CD4-positive, alpha-beta T cell treated with Interleukin-6 at 100 ng/mL for 8 hours (primary cell): ENCODE measurements around the gene HOXB4.

Experiments used
- DNase-seq: peaks from one replicate; pipeline ENCODE4 v3.0.0-alpha.2; 2020; ENCODE audit warnings: mixed read lengths, low spot score

The HOXB4 gene

GRCh38 chr17:48577946-48578615 is at the start of gene HOXB4:
HOXB4 (minus strand) TSS chr17:48578350; CDS start chr17:48578319, 31 bp downstream.
- peak; percentile 68 for DNase-seq

GRCh38 chr17:48627118-48627597 is 49.0 kb upstream of the HOXB4 start:
- DNase-seq, result no peak

GRCh38 chr17:48626245-48627117 is 48.3 kb upstream of the HOXB4 start, which contains the start of gene HOXB9:
HOXB9 (minus strand) TSS chr17:48626358; CDS start chr17:48626269, 89 bp downstream.
- no peak for DNase-seq

- DNase-seq, result peak; percentile 19
Observed at GRCh38 chr17:48625495-48626244, 47.5 kb upstream of the HOXB4 start.

- DNase-seq, result no peak
Observed at GRCh38 chr17:48624544-48625494, 46.7 kb upstream of the HOXB4 start.

DNA sequence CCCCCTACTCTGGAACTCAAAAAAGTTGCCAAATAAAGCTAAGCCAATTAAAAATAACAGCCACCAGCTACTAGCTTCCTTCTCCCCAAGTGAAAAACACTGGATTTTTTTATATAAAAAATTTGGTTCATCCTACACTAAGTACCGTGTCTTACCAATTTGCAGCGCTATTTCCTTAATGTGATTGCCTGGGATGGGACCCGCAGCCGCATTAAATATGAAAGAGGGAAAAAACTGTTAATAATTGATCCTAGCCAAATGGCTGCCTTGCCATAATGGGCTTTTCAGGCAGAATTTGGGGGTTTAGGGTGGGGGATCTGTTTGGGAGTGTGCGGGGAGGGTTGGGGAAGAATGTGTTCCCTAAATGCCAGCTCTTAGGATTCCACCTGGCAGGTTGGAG is 46.0 kb upstream of the HOXB4 start:
- DNase-seq, result no peak

GRCh38 chr17:48623583-48623982 is 45.4 kb upstream of the HOXB4 start:
- DNase-seq, result no peak

- DNase-seq, result no peak
Observed at GRCh38 chr17:48622857-48623256, 44.7 kb upstream of the HOXB4 start.

DNA sequence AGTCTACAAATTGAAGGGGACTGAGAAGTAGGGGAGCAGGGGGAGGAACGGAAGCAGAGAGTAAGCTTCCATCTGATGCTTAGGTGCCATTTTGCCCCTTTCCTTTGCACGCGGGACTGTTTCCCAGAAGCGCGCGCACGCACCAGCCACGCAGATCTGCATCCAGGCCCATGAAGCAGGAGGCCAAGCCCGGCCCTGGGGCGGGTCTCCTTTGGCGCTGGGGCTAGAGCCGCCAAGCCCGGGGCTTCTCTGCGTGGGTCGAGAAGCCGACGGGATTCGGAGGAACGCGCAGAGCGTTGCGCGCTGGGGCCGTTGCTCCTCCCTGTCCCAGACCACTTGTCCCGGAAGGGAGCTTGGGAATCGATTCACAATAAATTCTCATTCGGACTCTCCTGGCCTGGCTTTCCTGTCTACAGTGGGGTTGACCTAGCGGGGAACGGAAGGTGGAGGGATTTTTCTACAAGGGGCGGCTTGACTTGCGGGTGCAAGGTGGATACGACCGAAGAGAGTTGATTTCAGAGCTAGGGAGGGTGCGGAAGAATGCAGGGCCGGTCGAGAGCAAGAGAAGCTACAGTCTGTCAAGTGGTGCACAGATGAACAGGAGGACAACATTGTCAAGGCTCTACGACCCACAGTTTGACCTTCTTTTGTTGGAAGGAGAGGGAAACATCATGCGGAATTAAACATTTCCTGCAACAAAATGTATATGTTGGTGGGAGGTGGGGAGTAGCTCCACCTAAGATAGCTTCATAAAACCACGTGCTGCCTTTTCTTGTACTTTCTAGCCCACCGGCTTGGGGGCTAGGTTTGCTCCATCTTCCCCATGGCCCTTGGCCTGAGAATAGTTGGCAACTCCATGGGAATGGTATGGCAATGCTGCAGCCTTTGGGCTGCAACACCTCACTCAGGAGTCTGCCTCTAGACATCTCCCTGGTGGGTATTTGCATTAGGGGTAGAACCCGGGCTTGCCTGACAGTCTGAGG is 43.6 kb upstream of the HOXB4 start:
- DNase-seq, result no peak

- no peak for DNase-seq
Observed at GRCh38 chr17:48620461-48621139, 42.5 kb upstream of the HOXB4 start.

- DNase-seq, result no peak
Observed at GRCh38 chr17:48619826-48620449, 41.8 kb upstream of the HOXB4 start.

GRCh38 chr17:48618256-48618896 is 40.2 kb upstream of the HOXB4 start:
- peak; percentile 78 for DNase-seq

GRCh38 chr17:48617471-48618255 is 39.5 kb upstream of the HOXB4 start:
- no peak for DNase-seq

GRCh38 chr17:48616717-48617470 is 38.7 kb upstream of the HOXB4 start:
- no peak for DNase-seq

GRCh38 chr17:48615963-48616716 is 38.0 kb upstream of the HOXB4 start:
- no peak for DNase-seq
